NK-92 (cell line): ENCODE data around the gene CPNE4.

Experiments used
- DNase-seq: peaks from one replicate; lab custom pipeline; 2025; ENCODE audit not compliant: unreplicated experiment; lab: John Stamatoyannopoulos, UW

CPNE4 gene

DNA sequence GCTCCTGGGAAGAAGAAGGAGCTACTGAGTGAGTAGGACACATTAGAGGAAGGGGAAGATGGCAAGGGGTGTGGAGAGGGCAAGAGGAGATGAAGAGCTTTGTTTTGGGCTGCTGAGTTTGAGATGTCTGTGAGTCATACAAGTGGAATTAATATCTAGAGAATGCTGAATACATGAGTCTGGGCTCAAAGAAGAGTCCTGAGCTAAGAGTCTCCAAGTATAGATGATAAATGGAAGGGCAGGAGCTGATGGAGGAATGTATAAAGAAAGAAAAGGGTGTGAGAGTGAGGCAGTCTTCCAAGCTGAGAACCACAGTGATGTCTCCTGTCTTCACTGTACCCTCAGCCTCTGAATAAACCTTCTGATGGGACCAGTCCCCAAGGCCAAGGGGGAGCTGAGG is 326.6 kb downstream of the CPNE4 start:
- no peak for DNase-seq

DNA sequence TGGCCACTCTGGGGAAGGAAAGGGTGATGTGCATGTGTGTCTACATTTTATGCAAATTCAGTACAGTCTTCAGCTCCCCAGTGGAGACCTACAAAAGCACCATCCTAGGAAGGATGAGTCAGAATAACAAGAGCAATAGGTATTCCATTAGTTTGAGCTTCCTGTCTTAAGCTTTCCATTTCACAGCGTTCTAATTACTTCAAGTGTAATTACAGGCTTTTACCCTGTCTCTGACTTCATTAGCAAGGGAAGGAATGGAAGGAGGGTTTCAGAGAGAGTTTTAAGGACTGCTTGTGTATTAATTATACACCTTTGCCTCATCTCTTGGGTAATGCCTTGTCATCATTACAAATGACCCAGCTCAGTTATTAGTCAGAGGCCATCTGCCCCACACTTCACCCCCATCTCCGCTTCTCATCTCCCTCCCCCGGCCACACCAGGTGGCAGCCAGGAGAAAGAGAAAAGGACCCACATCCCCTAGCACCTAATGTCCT is 329.2 kb downstream of the CPNE4 start:
- no peak for DNase-seq

GRCh38 chr3:131705099-131705498 is 329.7 kb downstream of the CPNE4 start:
- no peak for DNase-seq

GRCh38 chr3:131704098-131704497 is 330.7 kb downstream of the CPNE4 start:
- no peak for DNase-seq

DNA sequence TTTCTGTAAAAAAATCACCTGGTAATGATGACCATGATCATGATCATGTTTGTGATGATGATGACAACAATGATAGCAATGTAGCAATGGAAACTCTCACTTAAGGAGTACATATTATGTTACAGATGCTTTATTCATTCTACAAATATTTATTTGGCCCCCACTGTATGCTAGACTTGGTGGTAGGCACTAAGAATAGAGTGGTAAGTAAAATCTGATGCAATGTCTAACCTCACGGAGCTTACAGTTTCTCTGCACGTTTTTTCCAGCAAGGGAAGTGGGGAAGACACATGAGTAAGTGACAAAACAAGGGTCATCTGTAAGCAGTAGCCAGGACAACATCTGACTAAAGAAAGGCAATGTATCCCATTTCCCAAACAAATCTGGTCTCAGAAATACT is 332.7 kb downstream of the CPNE4 start:
- no peak for DNase-seq

DNA sequence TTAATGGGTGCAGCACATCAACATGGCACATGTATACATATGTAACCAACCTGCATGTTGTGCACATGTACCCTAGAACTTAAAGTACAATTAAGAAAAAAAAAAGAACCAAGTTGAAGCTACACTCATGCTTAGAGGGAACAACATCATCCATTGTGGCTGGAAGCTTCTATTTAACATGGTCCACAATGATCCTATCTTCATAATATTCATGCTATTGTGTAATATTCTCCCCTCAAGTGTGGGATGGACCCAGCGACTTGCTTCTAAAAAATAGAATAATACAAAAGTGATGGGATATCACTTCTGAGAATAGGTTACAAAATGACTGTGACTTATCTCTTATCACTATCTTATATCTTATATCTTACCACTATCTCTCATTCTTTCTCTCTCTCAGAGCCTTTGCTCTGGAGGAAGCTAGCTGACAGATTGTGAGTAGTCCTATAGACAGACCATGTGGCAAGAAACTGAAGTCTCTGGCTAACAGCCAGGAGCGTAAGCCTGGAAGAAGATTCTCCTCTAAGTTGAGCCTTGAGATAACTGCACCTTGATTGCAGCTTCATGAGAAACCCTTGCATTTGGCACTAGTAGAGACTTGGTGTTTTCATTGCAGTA is 333.6 kb downstream of the CPNE4 start:
- DNase-seq = no peak

GRCh38 chr3:131699001-131699400 is 335.8 kb downstream of the CPNE4 start:
- DNase-seq = no peak

DNA sequence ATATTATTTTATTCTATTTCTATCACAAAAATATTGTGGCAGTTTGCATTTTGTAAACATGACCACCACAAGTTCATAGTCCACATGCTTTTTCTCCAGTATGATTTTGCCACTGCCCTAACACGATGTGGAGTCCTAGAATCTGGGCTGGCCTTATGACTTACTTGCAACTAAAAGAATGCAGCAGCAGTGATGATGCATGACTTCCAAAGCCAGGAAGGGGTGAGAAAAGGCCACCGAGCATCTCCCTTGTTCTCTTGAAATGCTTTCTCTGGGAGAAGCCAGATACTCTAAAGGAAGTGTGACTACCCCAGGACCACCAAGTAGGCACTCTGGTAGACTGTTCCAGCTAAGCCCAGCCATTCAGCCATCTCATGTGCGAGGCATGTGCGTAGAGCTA is 340.4 kb downstream of the CPNE4 start:
- no peak for DNase-seq

- no peak for DNase-seq
Observed at GRCh38 chr3:131692356-131692755, 342.5 kb downstream of the CPNE4 start.

DNA sequence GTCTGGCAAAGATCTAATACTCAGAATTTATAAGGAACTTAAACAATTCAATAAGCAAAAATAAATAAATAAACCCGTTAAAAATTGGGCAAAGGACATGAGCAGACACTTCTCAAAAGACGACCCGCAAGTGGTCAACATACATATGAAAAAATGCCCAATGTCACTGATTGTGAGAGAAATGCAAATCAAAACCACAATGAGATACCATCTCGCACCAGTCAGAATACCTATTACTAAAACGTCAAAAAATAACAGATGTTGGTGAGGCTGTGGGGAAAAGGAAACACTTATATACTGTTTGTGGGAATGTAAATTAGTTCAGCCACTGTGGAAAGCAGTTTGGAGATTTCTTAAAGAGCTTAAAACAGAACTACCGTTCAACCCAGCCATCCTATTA is 344.0 kb downstream of the CPNE4 start:
- no peak for DNase-seq

DNA sequence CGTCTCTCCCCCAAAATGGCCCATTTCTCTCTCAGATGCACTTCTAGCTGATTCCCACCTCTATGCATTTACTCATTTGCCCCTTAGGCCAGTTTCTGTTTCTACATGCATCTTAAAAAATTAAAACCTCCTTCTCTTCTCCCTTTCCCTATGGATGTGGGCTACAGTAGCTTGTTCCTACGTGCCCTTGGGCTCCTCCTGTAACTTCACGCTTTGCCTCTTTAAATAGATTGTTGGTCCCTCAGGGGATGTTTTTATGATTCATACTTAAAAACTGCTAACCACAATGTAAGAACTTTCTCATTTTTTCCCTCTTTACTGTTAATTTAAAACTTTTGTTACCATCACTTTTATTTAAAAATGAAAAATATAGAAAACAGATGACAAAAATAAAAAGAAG is 346.4 kb downstream of the CPNE4 start:
- DNase-seq = no peak

DNA sequence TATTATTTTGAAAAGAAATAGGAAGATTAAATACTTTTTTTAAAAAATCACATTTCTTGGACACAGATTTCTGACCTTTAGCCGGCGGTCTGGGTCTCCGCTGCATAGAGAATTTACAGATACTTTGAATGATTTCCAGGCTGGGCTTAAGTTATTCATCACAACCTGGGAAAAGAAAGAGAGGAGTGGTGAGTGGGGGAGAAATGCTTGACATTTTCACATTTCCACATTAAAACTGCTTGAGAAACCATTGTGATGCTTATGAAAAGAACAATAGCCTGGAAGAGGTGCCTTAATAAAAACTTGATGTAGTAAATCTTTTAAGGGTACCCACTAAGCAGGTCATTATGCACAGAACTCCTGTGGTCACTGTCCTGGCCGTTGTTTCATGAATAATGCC is 365.2 kb downstream of the CPNE4 start:
- DNase-seq = no peak

DNA sequence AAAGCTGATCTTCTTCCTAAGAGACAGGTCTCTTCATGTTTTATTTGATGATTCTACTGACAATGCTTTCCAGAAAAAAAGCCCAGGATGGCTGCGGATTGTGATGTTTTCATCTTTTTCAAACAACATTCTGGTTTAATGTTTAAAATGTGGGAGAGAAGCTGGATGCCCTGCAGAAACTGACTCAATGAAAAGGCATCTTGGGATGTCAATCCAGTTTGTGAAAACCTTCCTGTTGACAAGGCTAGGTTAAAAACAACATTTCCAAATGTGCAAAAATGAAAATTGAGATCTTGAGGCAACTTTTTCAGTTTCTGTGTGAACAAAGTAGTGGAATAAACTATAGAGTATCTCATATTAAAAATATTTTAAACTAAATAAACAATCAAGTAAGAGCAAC is 376.0 kb downstream of the CPNE4 start:
- DNase-seq = no peak

- no peak for DNase-seq
Observed at GRCh38 chr3:131658115-131658514, 376.7 kb downstream of the CPNE4 start.

DNA sequence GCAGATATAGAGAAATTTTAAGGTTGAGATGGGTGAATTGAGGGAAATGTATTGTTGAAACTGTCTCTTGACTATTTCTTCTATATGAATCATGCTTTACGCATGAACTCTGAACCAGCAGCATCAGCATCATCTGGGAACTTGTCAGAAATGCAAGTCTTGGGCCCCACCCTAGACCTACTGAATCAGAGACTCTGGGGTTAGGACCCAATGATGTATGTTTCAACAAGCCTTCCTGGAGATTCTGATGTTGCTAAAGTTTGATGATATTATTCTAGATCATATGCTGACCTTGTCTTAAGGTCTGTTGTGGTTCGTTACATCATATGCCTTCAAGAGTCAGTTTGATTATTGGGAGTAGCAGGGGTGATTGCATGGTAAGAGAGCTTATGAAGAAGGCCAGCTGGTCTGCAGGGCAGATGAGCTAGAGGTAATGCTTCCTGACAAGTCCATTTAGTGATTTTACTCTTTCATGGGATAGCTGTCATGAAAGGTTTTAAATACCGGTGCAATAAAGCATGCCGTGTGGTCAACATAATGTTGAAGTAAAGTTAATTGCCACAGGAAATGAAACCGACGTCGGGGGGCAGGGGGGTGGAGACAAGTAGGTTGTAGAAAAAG is 379.6 kb downstream of the CPNE4 start:
- no peak for DNase-seq

- no peak for DNase-seq
Observed at GRCh38 chr3:131645638-131646037, 389.2 kb downstream of the CPNE4 start.

- DNase-seq = no peak
Observed at GRCh38 chr3:131636266-131636775, 398.5 kb downstream of the CPNE4 start.

DNA sequence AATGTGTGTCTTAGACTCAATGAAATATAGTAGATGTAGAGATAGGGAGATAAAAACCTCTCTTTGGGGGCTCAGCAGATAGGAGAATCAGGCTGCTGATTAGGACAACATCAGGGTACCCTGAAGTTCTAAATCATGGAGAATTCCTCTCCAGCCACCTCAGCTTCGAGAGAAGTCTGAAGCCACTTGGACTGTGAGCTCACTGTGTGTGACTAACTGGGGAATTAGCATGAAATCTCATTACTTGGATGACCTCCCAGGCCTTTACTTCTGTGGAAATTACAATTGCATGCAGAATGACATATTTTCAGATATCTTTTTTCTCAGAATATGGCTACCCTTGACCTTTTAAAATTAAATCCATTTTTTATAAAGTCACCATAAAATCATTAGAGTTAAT is 404.0 kb downstream of the CPNE4 start:
- DNase-seq = no peak

GRCh38 chr3:131630097-131630496 is 404.7 kb downstream of the CPNE4 start:
- no peak for DNase-seq

GRCh38 chr3:131623431-131623830 is 411.4 kb downstream of the CPNE4 start:
- no peak for DNase-seq

DNA sequence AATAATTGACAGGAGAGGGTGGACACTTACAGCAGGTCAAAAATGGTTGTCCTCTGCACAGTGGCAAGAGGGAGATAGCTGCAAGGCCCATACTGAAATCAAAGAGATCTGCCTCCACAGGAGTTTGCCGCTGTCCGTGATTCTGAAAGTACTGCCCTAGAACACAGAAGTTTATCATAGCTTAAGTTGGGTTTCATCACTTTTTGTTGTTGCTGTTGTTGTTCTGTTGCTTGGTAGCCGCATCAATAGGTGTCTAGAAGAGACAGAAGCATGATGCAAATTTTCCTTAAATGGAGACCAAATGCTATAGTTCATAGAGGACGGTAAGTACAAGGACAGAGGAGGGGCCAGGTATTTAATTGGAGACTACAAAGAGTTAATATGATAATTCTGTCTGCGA is 412.1 kb downstream of the CPNE4 start:
- no peak for DNase-seq

GRCh38 chr3:131620977-131621376 is 413.8 kb downstream of the CPNE4 start:
- DNase-seq = no peak

DNA sequence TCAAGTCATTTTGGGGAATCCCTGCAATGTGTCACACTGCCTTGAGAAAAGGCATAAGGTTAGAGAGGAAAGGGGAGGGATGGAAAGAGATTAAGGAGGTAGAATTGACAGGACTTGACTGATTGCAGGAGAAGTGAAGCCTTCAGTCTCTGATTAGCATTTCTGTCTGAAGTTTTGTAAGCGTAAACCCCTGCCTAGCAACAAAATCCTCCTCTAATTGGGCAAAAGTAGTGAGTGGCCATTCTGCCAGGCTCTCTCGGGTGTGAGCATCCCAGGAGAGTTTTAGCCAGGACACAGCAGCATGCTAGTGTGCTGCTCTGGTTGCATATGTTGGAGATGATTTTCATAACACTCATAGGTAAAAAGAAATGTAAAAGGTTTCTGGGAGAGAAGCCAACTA is 415.0 kb downstream of the CPNE4 start:
- DNase-seq = no peak
